22Rv1 (cell line): Measurements from ENCODE around the gene CBLIF.
"Not testable (repeated sequence)": the region's sequence is repeated elsewhere in the genome, so short reads cannot be mapped to it uniquely, and the experiment has no call there.

ENCODE experiments used
- ZFX ChIP-seq: fragments of 450-650 bp; IDR thresholded peaks from 2 replicates; pipeline ENCODE4 v1.6.1; 2017; ENCODE audit warnings: antibody characterized with exemption, borderline replicate concordance
- TF ChIP-seq, protein P1 (sequence below): fragments of 450-650 bp; IDR thresholded peaks from 2 replicates; pipeline ENCODE4 v1.5.1; 2017; ENCODE audit warnings: mild to moderate bottlenecking

DNA sequence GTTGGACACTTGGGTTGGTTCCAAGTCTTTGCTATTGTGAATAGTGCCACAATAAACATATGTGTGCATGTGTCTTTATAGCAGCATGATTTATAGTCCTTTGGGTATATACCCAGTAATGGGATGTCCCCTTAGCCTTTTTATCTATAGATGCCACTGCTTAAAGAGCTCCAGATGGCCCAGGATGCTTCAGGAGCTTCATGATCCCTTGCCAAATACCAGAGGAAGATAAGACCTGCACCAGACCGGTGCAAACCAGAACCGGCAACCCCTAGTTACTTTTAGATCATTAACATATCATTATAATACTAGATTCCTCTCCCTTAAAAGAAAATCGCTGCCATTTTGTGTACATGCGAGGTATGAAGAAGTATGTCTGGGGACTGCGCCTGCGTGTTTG, 3.1 kb upstream of the CBLIF start:
- TF ChIP-seq, protein P1, sequence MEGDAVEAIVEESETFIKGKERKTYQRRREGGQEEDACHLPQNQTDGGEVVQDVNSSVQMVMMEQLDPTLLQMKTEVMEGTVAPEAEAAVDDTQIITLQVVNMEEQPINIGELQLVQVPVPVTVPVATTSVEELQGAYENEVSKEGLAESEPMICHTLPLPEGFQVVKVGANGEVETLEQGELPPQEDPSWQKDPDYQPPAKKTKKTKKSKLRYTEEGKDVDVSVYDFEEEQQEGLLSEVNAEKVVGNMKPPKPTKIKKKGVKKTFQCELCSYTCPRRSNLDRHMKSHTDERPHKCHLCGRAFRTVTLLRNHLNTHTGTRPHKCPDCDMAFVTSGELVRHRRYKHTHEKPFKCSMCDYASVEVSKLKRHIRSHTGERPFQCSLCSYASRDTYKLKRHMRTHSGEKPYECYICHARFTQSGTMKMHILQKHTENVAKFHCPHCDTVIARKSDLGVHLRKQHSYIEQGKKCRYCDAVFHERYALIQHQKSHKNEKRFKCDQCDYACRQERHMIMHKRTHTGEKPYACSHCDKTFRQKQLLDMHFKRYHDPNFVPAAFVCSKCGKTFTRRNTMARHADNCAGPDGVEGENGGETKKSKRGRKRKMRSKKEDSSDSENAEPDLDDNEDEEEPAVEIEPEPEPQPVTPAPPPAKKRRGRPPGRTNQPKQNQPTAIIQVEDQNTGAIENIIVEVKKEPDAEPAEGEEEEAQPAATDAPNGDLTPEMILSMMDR, result not testable (repeated sequence)
- not testable (repeated sequence) for TF ChIP-seq ZFX
